ENCODE results near the gene NUP210.

DNA sequence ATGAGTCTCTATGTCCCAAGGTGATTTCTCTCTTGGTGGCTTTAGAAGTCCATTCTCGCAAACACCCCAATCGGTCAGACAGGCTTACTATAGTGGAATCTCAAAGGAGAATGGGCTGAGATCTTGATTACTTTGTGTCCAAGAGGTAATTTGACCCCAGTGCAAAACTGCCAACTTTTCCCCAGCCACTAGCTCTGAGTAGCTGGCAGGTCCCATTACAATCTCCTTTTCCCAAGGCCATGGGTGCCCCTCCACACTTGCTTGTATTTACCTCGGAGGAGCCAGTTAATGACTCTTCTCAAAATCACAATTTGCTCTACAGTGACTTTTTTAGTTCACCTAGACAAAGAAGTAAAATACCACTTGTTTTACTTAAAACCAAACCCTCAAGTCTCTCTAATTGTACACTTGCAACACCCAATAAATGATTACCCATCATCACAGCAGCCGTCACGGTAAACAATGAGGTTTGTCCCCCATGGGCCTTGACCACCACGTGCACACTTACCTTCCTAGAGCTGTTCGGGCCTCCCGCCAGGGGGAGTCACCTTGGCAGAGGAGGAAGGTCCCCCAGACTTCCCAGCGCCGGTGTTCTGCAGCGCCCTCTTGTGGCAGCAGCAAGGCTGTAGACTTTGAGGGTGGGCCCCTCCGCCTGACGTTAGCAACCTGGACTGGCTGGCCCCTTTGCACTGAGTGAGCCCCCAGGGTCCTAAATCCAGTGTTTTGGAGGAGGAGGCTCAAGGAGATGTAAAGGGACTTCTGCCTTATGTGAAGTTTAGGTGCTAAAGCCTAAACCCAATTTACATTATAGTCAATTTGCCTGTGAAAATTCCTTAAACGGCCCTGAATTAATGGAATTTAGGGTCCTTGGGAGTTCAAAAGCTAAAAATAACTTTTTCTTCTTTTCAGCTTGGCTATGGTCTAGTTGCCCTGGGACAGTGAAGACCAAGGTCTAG, 41.3 kb upstream of the NUP210 start:
- TF ChIP-seq SIN3A (IDR thresholded peaks at IDR 0.05; ENCODE audit: borderline replicate concordance, insufficient read depth, low read length) (no peak), POLR2AphosphoS5 (IDR thresholded peaks at IDR 0.05; ENCODE audit: low read depth, low read length) (no peak)
- TF ChIP-seq, protein P1, sequence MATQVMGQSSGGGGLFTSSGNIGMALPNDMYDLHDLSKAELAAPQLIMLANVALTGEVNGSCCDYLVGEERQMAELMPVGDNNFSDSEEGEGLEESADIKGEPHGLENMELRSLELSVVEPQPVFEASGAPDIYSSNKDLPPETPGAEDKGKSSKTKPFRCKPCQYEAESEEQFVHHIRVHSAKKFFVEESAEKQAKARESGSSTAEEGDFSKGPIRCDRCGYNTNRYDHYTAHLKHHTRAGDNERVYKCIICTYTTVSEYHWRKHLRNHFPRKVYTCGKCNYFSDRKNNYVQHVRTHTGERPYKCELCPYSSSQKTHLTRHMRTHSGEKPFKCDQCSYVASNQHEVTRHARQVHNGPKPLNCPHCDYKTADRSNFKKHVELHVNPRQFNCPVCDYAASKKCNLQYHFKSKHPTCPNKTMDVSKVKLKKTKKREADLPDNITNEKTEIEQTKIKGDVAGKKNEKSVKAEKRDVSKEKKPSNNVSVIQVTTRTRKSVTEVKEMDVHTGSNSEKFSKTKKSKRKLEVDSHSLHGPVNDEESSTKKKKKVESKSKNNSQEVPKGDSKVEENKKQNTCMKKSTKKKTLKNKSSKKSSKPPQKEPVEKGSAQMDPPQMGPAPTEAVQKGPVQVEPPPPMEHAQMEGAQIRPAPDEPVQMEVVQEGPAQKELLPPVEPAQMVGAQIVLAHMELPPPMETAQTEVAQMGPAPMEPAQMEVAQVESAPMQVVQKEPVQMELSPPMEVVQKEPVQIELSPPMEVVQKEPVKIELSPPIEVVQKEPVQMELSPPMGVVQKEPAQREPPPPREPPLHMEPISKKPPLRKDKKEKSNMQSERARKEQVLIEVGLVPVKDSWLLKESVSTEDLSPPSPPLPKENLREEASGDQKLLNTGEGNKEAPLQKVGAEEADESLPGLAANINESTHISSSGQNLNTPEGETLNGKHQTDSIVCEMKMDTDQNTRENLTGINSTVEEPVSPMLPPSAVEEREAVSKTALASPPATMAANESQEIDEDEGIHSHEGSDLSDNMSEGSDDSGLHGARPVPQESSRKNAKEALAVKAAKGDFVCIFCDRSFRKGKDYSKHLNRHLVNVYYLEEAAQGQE (IDR thresholded peaks at IDR 0.05; ENCODE audit: insufficient read depth in 1 of 2, low read depth in 2 of 2, low read length in 2 of 2), result no peak

Data from PFSK-1 (cell line).